Measurements from ENCODE around the gene RBP2. TPM values are rescaled to one million over a fixed set of nuclear protein-coding genes. Genes with fewer than 3 reads are reported as not detected.
"Not testable (repeated sequence)": the region's sequence is repeated elsewhere in the genome, so short reads cannot be mapped to it uniquely, and the experiment has no call there.

RBP2 gene
- total and polyA plus RNA-seq, 2 experiments from 2014 or later: 123 to 295 TPM

DNA sequence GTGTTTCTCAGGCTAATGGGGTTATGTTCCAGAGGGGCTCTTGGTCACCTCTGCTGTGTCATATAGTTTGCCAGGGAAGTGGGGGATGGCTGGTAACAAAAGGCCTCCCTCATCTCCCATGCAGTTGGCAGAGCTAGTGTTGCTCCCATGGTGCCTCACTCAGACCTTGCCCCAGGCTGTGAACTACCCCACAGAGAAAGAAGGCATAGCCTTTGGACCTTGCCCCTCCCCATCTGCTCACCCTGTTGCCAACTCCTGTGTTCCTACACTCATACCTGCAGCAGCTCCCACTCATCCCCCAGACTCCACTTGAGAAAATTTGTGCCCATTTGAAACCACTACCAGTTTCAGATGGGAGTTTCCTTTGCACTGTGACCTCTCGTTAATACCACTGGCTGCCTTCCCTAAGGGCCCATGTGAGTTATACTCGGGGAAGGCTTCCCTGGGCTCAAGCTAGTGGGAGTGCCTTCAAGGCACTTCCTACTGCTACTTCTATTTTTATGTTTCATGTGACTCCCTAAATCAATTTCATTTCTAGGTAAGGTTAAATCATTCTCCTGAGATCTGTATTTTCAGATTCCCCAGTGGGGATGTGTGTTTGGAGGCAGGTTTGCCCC lies 61.6 kb downstream of the RBP2 start:
- Histone ChIP-seq H3K27me3 (no peaks in the 10 kb centered on the region), H3K9me2 (replicated peaks; ENCODE audit: insufficient read depth) (no peaks in the 10 kb centered on the region), H2AFZ (no peak overlapping the region), H3K9me3 (ENCODE audit: low read depth) (peaks cover 11% of the 10 kb centered on the region), H4K20me1 (ENCODE audit: insufficient read depth, poor library complexity, severe bottlenecking) (no peaks in the 10 kb centered on the region), H3K4me3 (no peak overlapping the region), H3K4me1 (ENCODE audit: insufficient read depth) (no peaks in the 10 kb centered on the region), H3K36me3 (replicated peaks; ENCODE audit: insufficient read depth, low read depth) (no peaks in the 10 kb centered on the region), H3K27ac (no peak overlapping the region), H3K4me2 (no peak overlapping the region), H3K79me2 (no peaks in the 10 kb centered on the region)
- DNase-seq (ENCODE audit: low spot score): no peak
- 94% methylated on average over 2 of the region's 2 CpGs for WGBS (ENCODE audit: low lambda C conversion rate, missing lambda C conversion rate)
- TF ChIP-seq EZH2phosphoT487 (IDR thresholded peaks at IDR 0.05; ENCODE audit: low read depth, severe bottlenecking, unreplicated experiment) (no peak), EZH2 (IDR thresholded peaks at IDR 0.05; ENCODE audit: borderline replicate concordance) (no peak)
- TF ChIP-seq, protein P1, sequence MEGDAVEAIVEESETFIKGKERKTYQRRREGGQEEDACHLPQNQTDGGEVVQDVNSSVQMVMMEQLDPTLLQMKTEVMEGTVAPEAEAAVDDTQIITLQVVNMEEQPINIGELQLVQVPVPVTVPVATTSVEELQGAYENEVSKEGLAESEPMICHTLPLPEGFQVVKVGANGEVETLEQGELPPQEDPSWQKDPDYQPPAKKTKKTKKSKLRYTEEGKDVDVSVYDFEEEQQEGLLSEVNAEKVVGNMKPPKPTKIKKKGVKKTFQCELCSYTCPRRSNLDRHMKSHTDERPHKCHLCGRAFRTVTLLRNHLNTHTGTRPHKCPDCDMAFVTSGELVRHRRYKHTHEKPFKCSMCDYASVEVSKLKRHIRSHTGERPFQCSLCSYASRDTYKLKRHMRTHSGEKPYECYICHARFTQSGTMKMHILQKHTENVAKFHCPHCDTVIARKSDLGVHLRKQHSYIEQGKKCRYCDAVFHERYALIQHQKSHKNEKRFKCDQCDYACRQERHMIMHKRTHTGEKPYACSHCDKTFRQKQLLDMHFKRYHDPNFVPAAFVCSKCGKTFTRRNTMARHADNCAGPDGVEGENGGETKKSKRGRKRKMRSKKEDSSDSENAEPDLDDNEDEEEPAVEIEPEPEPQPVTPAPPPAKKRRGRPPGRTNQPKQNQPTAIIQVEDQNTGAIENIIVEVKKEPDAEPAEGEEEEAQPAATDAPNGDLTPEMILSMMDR (IDR thresholded peaks at IDR 0.05; ENCODE audit: poor library complexity): no peak

GRCh38 chr3:139412891-139413290 lies 63.4 kb downstream of the RBP2 start:
- not testable (repeated sequence) for DNase-seq (ENCODE audit: low spot score); H3K4me1 ChIP-seq (ENCODE audit: insufficient read depth); H3K27ac ChIP-seq; H4K20me1 ChIP-seq (ENCODE audit: insufficient read depth, poor library complexity, severe bottlenecking); H3K4me2 ChIP-seq; H3K27me3 ChIP-seq; H2AFZ ChIP-seq; H3K9me2 ChIP-seq (replicated peaks; ENCODE audit: insufficient read depth); H3K36me3 ChIP-seq (replicated peaks; ENCODE audit: insufficient read depth, low read depth); H3K79me2 ChIP-seq; H3K4me3 ChIP-seq
- H3K9me3 ChIP-seq (ENCODE audit: low read depth): peaks cover 11% of the 10 kb centered on the region

Other genes with a start within 250 kb of the RBP2 start
- 69.0 and 75.7 TPM in 2 replicates for gene MRPS22, start 132.5 kb downstream of the RBP2 start, total RNA-seq
- gene MRPS22, start 132.5 kb downstream of the RBP2 start, polyA plus RNA-seq: 55.1 and 64.0 TPM in 2 replicates
- 166 and 170 TPM in 2 replicates for gene COPB2, start 86.9 kb downstream of the RBP2 start, total RNA-seq
- gene COPB2, start 86.9 kb downstream of the RBP2 start, polyA plus RNA-seq: 152 and 156 TPM in 2 replicates
- 35.1 and 42.0 TPM in 2 replicates for gene RBP1, start 63.2 kb upstream of the RBP2 start, total RNA-seq
- gene RBP1, start 63.2 kb upstream of the RBP2 start, polyA plus RNA-seq: 151 and 179 TPM in 2 replicates
- gene NMNAT3, start 201.5 kb upstream of the RBP2 start, total RNA-seq: 8.3 and 12.3 TPM in 2 replicates
- 4.7 and 7.2 TPM in 2 replicates for gene NMNAT3, start 201.5 kb upstream of the RBP2 start, polyA plus RNA-seq

All from hepatocyte (in vitro differentiated cells).